ENCODE results near the gene PCYT1B.

Gene PCYT1B

GRCh38 chrX:24603191-24603590, 44.0 kb downstream of the PCYT1B start:
- no peak for DNase-seq
- TF ChIP-seq CTCF (IDR thresholded peaks at IDR 0.05; ENCODE audit: low read depth, low read length) = no peak
- no peaks in the 10 kb centered on the region for H3K9me3 ChIP-seq (ENCODE audit: severe bottlenecking)
- no peaks in the 10 kb centered on the region for H3K27me3 ChIP-seq (ENCODE audit: insufficient read depth, low read depth, severe bottlenecking)
- no peak overlapping the region for H3K27ac ChIP-seq
- H3K36me3 ChIP-seq = no peaks in the 10 kb centered on the region
- H3K4me3 ChIP-seq (ENCODE audit: low read depth, low read length) = no peak overlapping the region

- no peaks in the 10 kb centered on the region for H3K27me3 ChIP-seq (ENCODE audit: insufficient read depth, low read depth, severe bottlenecking)
- no peak overlapping the region for H3K4me3 ChIP-seq (ENCODE audit: low read depth, low read length)
- H3K9me3 ChIP-seq (ENCODE audit: severe bottlenecking) = no peaks in the 10 kb centered on the region
- no peak for TF ChIP-seq CTCF (IDR thresholded peaks at IDR 0.05; ENCODE audit: low read depth, low read length)
- DNase-seq = no peak
- no peak overlapping the region for H3K27ac ChIP-seq
- H3K36me3 ChIP-seq = no peaks in the 10 kb centered on the region
Observed at GRCh38 chrX:24601858-24602257, 45.3 kb downstream of the PCYT1B start.

GRCh38 chrX:24594501-24594900, 52.6 kb downstream of the PCYT1B start:
- Histone ChIP-seq H3K9me3 (ENCODE audit: severe bottlenecking) (no peaks in the 10 kb centered on the region), H3K4me3 (ENCODE audit: low read depth, low read length) (no peak overlapping the region), H3K36me3 (no peaks in the 10 kb centered on the region), H3K27ac (no peak overlapping the region), H3K27me3 (ENCODE audit: insufficient read depth, low read depth, severe bottlenecking) (peaks cover 8% of the 10 kb centered on the region)
- DNase-seq = no peak
- no peak for TF ChIP-seq CTCF (IDR thresholded peaks at IDR 0.05; ENCODE audit: low read depth, low read length)

- no peak overlapping the region for H3K4me3 ChIP-seq (ENCODE audit: low read depth, low read length)
- no peak for TF ChIP-seq CTCF (IDR thresholded peaks at IDR 0.05; ENCODE audit: low read depth, low read length)
- no peaks in the 10 kb centered on the region for H3K9me3 ChIP-seq (ENCODE audit: severe bottlenecking)
- peaks cover 14% of the 10 kb centered on the region for H3K27me3 ChIP-seq (ENCODE audit: insufficient read depth, low read depth, severe bottlenecking)
- no peak for DNase-seq
- H3K36me3 ChIP-seq = no peaks in the 10 kb centered on the region
- no peak overlapping the region for H3K27ac ChIP-seq
Observed at GRCh38 chrX:24590111-24590510, 57.0 kb downstream of the PCYT1B start.

GRCh38 chrX:24577091-24577490, 70.1 kb downstream of the PCYT1B start:
- no peak overlapping the region for H3K27ac ChIP-seq
- no peaks in the 10 kb centered on the region for H3K36me3 ChIP-seq
- H3K4me3 ChIP-seq (ENCODE audit: low read depth, low read length) = no peak overlapping the region
- DNase-seq = no peak
- peaks cover 6% of the 10 kb centered on the region for H3K27me3 ChIP-seq (ENCODE audit: insufficient read depth, low read depth, severe bottlenecking)
- no peak for TF ChIP-seq CTCF (IDR thresholded peaks at IDR 0.05; ENCODE audit: low read depth, low read length)
- no peaks in the 10 kb centered on the region for H3K9me3 ChIP-seq (ENCODE audit: severe bottlenecking)

GRCh38 chrX:24575496-24575895, 71.7 kb downstream of the PCYT1B start:
- no peaks in the 10 kb centered on the region for H3K36me3 ChIP-seq
- no peak overlapping the region for H3K4me3 ChIP-seq (ENCODE audit: low read depth, low read length)
- TF ChIP-seq CTCF (IDR thresholded peaks at IDR 0.05; ENCODE audit: low read depth, low read length) = no peak
- no peaks in the 10 kb centered on the region for H3K9me3 ChIP-seq (ENCODE audit: severe bottlenecking)
- no peak for DNase-seq
- H3K27me3 ChIP-seq (ENCODE audit: insufficient read depth, low read depth, severe bottlenecking) = peaks cover 4% of the 10 kb centered on the region
- H3K27ac ChIP-seq = no peak overlapping the region
